Fibroblast of skin of back (primary cell): ENCODE measurements around the gene CDC42.

Experiments used
- DNase-seq: peaks from one replicate; pipeline ENCODE4 v3.0.0-alpha.2; 2013

Gene CDC42

GRCh38 chr1:22131875-22132486 is 79.5 kb downstream of the CDC42 start:
- no peak for DNase-seq

GRCh38 chr1:22132517-22133235 is 80.2 kb downstream of the CDC42 start:
- peak; percentile 72 for DNase-seq

- no peak for DNase-seq
Measured at GRCh38 chr1:22133247-22133930, 80.9 kb downstream of the CDC42 start.

GRCh38 chr1:22133931-22134324 is 81.4 kb downstream of the CDC42 start:
- DNase-seq: peak; percentile 32

- no peak for DNase-seq
Measured at GRCh38 chr1:22137004-22137720, 84.7 kb downstream of the CDC42 start.

GRCh38 chr1:22139066-22139594 is 86.6 kb downstream of the CDC42 start:
- DNase-seq: no peak

- no peak for DNase-seq
Measured at GRCh38 chr1:22139817-22140216, 87.3 kb downstream of the CDC42 start.
